ENCODE results near the gene SUPT5H.

GRCh38 chr19:39438270-39438934 is 7.0 kb upstream of the SUPT5H start:
- TF ChIP-seq POLR2A (IDR thresholded peaks at IDR 0.05; ENCODE audit: low read length) = no peak
- TF ChIP-seq GATA1 (IDR thresholded peaks at IDR 0.05; ENCODE audit: low read depth, low read length) = no peak

Data from erythroblast (primary cell).